Retinal pigment epithelial cell (primary cell): ENCODE results near the gene SULT2B1.

Source experiments
- DNase-seq: peaks from one replicate; pipeline ENCODE4 v3.0.0-alpha.2; 2010; ENCODE audit warnings: low read depth
- H3K4me3 ChIP-seq: 2 replicates; pipeline ENCODE4 v1.5.1; 2011; ENCODE audit warnings: mild to moderate bottlenecking, low read length, control low read depth, moderate library complexity
- CTCF ChIP-seq: conservative IDR thresholded peaks from 2 replicates; pipeline ENCODE4 v1.5.1; 2011; ENCODE audit warnings: low read depth, low read length, control low read depth, inconsistent platforms

SULT2B1 gene

GRCh38 chr19:48611872-48612271 is 59.9 kb downstream of the SULT2B1 start:
- no peak for TF ChIP-seq CTCF
- DNase-seq: no peak
- no peak overlapping the region for H3K4me3 ChIP-seq

DNA sequence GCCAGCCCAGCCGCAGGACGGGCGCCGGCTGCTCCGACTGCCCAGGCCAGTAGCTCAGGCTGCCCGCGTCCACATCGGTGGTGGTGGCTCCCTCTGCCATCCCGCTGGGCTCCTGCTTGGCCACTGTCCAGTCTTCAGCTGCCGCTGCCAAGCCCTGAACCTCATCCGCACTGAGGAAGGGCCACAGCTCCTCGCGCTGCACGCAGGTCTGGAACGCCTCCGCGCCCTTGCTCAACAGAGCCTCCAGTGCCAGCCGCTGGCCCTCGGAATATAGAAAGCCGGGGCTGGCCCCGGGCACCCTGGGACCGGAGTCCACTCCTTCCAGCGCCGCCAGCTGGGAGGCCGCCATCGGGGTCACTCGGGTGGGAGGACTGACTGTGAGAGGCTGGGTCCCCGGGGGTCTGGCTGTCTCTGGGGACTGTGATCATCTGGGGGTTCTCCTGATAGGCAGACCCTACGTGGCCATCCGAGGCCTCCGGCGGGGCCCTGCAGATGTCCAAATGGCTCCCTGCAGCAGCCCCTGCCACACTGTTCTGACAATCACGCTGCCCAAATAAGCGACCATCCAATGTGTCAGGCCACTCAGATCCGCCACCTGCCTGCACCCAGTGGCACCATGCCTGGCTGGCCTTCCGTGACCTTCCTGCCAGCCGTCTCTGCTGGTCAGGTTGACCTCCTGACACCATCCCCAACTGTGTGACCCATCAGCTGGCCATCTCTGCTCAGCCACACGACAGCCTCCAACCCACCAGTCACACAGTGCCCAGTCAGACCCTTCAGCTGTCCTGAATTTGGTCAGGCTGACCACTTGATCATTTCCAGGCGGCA is 61.3 kb downstream of the SULT2B1 start:
- H3K4me3 ChIP-seq: no peak overlapping the region
- no peak for DNase-seq

GRCh38 chr19:48613852-48614435 is 62.0 kb downstream of the SULT2B1 start:
- no peak overlapping the region for H3K4me3 ChIP-seq
- no peak for TF ChIP-seq CTCF
- DNase-seq: no peak

More for the DNA sequence above, 61.3 kb downstream of the SULT2B1 start:
- TF ChIP-seq CTCF: no peak

DNA sequence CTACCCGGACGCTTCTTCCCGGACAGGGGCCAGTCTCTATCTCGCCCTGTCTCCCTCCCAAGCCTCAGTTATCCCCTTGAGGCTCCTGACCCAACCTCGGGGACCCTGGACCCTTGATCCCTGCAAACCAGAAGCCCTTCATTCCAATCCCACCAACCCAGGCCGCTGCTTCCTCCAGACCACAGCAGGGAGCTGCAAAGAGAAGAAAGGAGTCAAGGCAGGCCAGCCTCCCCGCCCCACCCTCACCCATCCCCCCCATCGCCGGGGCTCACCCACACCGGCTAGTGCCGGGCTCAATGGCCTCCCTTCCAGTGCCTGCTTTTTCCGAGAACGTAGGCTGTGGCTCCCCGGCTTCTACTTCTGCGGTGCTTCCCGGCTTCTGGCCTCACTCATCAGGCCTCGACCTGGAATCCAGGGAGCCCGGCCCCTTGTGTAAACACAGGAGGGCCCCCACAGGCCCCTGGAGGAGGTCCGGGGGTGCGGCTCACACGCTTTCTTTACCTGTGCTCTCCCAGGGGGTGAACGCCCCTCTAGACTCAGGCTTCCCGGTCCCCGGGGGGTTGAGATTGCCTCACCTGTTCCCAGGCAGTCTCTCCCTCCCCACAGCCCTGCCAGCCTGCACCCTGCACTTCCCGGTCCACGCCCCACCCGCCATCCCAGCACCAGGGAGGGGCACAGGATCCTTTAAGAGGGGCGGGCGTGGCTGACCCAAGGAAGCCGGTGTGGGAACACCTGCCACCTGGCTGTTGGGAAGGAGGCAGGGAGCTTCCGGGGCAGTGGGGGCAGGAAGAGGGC is 62.7 kb downstream of the SULT2B1 start, which contains the start of gene FAM83E:
Gene FAM83E, minus strand, starts transcription at position 641 of the 795 bp plus-strand sequence. CDS start 1,704 bp downstream, outside the sequence.
- no peak for TF ChIP-seq CTCF
- no peak for DNase-seq
- no peak within 1 kb of the TSS for H3K4me3 ChIP-seq

DNA sequence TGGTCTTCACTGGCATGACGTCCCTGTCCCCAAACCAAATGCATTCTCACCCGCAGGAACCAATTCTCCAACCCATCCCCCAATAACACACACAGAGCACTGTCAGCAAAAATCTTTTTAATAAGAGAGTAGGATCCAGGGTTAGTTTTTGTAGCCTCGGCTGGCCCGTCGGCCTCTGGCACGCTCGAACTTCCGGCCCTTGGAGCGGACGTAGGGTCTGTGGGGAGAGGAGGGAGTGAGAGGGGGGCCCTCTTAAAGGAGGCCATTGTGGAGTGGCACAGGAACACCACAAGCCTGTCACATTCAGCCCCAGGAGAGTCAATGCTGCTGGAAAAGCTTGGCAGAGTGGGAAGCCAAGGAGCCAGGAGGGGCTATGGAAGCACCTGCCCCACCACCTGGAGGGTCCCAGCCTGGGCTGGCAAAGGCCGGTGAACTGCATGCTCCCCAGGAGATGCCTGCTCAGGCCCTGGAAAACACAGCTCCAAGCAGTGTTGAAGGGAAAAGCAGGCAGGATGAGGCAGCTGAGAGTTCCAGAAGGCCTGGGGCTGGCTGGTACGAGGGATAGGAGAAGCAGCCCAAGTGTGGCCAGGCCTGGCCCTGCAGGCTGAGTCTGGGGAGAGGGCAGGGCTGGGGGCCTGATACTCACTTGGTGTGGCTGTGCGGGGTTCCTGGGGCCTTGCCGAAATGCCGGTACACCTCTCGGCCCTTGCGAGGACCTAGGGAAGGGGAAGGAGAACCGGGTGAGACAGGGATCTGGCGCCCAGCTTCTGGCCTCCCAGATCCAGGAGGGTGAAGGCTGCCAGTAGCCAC is 63.5 kb downstream of the SULT2B1 start:
- TF ChIP-seq CTCF: no peak
- DNase-seq: no peak
- H3K4me3 ChIP-seq: no peak overlapping the region

- no peak for DNase-seq
- H3K4me3 ChIP-seq: no peak overlapping the region
- TF ChIP-seq CTCF: no peak
Measured at GRCh38 chr19:48616041-48616436, 64.1 kb downstream of the SULT2B1 start.
